T-helper 17 cell (primary cell): ENCODE results near the gene PARP1. TPM values are rescaled to one million over a fixed set of nuclear protein-coding genes. Genes with fewer than 3 reads are reported as not detected.

ENCODE experiments used
- ATAC-seq: fragments of 150-1000 bp; cut with Tn5 transposase; 2 replicates; pipeline ENCODE4 v1.10.0; 2021; ENCODE audit warnings: mild to moderate bottlenecking, moderate library complexity
- DNase-seq, 3 donors: peaks; one replicate each; pipeline versions ENCODE4 v3.0.0 to v3.0.0-alpha.2; 2020 to 2021
- H3K9me3 ChIP-seq: one replicate; pipeline ENCODE4 v1.7.0; 2013; ENCODE audit warnings: low read length, mild to moderate bottlenecking; ENCODE audit not compliant: control insufficient read depth, poor library complexity, severe bottlenecking
- H3K27ac Mint-ChIP-seq: one replicate; pipeline ENCODE4 v1.8.0; 2022; ENCODE audit warnings: mild to moderate bottlenecking, moderate library complexity, mixed read lengths
- H3K27me3 Mint-ChIP-seq: one replicate; pipeline ENCODE4 v1.8.0; 2022; ENCODE audit warnings: mixed read lengths
- H3K36me3 Mint-ChIP-seq: one replicate; pipeline ENCODE4 v1.8.0; 2022; ENCODE audit warnings: low read depth, mixed read lengths
- H3K4me1 Mint-ChIP-seq: one replicate; pipeline ENCODE4 v1.8.0; 2022; ENCODE audit warnings: mild to moderate bottlenecking, mixed read lengths
- H3K4me3 Mint-ChIP-seq: one replicate; pipeline ENCODE4 v1.8.0; 2022; ENCODE audit warnings: mild to moderate bottlenecking, moderate library complexity, mixed read lengths
- total RNA-seq, 4 donors: library from RNA in 2 of 4; stranded (reverse) in 2 of 4; gene quantifications; one replicate each; pipeline ENCODE4 v1.2.3 and lab custom pipeline; 2022 to 2026

PARP1 gene
- total RNA-seq, 2 donors from 2014 or later: 84.2 to 87.3 TPM

- ATAC-seq (no peak), DNase-seq (no peak)
- H3K4me3 Mint-ChIP-seq: no peak overlapping the region
- no peak overlapping the region for H3K27ac Mint-ChIP-seq
- H3K27me3 Mint-ChIP-seq: no peaks in the 10 kb centered on the region
- no peaks in the 10 kb centered on the region for H3K9me3 ChIP-seq
- H3K4me1 Mint-ChIP-seq: peaks cover 7% of the 10 kb centered on the region
- H3K36me3 Mint-ChIP-seq: peaks cover 18% of the 10 kb centered on the region
Observed at GRCh38 chr1:226371866-226372490, 35.9 kb downstream of the PARP1 start.

DNA sequence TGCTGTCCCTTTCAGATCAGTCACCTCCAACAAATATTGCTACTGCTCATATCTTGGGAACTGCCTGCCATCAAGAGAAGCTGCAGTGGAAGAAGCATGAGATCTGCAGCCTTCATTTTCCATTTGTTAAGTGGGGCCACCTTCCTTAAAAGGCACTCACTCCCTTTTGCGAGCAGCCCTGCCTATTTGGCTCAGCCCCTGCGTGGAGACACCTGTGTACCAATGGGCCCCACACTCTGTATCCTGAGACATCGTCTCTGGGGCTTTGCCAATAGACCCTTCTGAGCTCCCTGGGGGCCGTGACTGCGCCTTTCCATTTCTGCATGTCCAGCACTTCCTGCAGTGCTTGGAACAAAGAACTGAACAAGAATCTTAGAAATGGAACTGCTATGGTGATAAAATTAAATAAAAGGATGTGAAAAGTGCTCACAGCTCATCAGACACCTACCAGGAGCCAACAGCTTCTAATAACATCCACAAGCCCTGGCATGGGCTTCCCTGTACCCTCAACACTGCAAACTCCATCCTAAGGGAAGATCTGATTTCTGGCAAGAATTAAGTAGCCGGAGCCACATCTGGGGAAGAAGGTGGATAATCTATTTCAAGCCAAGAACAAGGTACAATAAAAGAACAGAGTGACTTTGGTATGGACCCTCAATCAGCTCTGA lies 36.7 kb downstream of the PARP1 start:
- Mint-ChIP-seq H3K4me3 (no peak overlapping the region), H3K27ac (no peak overlapping the region), H3K27me3 (no peaks in the 10 kb centered on the region), H3K36me3 (peaks cover 14% of the 10 kb centered on the region), H3K4me1 (peaks cover 7% of the 10 kb centered on the region)
- DNase-seq: no peak
- ATAC-seq: no peak
- no peaks in the 10 kb centered on the region for H3K9me3 ChIP-seq

DNA sequence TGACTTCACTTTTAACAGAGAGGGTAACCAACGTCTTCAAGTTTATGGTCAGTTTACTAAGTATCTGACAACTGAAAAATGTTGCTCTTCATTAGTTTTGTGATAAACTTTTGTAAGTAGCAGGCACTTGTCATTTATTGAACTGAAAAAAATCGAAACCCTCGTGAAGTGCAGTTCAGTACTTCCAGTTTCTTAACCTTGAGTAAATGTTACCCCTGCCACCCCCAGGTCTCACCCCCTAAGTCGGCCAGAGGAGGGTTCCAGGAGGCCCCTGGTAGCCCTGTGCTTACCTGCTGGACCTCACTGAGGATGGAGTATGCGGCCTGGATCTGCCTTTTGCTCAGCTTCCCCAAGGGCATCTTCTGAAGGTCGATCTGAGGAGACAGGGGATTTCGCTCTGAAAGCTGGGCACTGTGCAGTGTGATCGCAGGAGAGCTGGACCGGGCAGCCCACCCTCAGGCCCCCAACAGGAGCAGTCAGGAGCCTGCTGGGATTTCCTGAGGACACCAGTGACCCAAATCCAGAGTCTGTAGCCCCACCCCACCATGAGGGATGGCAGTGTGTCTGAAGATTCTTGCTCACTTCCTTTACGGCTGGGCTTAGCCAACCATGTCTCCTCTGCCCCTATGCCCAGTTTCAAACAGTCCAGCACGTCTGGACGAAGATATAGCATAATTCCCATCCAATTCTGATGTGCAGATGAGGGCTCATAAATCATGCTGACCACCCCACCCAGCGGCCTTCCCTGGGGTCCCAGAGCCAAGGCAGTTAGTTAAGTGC lies 37.6 kb downstream of the PARP1 start:
- ATAC-seq (no peak), DNase-seq (no peak)
- Mint-ChIP-seq H3K27ac (no peak overlapping the region), H3K36me3 (peaks cover 14% of the 10 kb centered on the region), H3K27me3 (no peaks in the 10 kb centered on the region), H3K4me3 (no peak overlapping the region), H3K4me1 (peaks cover 7% of the 10 kb centered on the region)
- no peaks in the 10 kb centered on the region for H3K9me3 ChIP-seq

GRCh38 chr1:226369110-226369509 lies 38.8 kb downstream of the PARP1 start:
- no peaks in the 10 kb centered on the region for H3K27me3 Mint-ChIP-seq
- DNase-seq (no peak), ATAC-seq (no peak)
- no peaks in the 10 kb centered on the region for H3K9me3 ChIP-seq
- no peak overlapping the region for H3K27ac Mint-ChIP-seq
- peaks cover 7% of the 10 kb centered on the region for H3K4me1 Mint-ChIP-seq
- H3K4me3 Mint-ChIP-seq: no peak overlapping the region
- peaks cover 12% of the 10 kb centered on the region for H3K36me3 Mint-ChIP-seq

DNA sequence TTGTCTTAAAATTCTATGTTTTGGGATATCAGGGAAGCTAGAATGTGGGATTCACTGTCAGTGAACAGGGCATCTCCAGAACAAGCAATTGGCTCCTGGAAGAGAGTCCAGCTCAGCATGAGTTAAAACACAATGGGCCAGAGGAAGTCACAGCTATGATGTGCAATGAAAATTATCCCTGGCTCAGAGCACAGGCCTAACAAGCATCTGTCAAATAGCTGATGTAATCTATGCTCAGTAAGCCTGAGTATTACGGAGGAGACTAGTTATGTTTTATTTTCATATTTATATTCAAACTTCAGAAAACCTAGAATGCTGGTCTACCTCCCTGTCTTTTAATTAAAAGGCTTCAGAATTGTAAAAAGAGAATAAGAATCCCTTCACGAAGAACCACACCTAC lies 41.6 kb downstream of the PARP1 start:
- no peaks in the 10 kb centered on the region for H3K9me3 ChIP-seq
- peaks cover 5% of the 10 kb centered on the region for H3K36me3 Mint-ChIP-seq
- ATAC-seq (no peak), DNase-seq (no peak)
- no peaks in the 10 kb centered on the region for H3K27me3 Mint-ChIP-seq
- H3K27ac Mint-ChIP-seq: no peak overlapping the region
- H3K4me3 Mint-ChIP-seq: no peak overlapping the region
- H3K4me1 Mint-ChIP-seq: no peaks in the 10 kb centered on the region

GRCh38 chr1:226365831-226366231 lies 42.1 kb downstream of the PARP1 start:
- no peak overlapping the region for H3K4me3 Mint-ChIP-seq
- H3K36me3 Mint-ChIP-seq: peaks cover 5% of the 10 kb centered on the region
- ATAC-seq: no peak
- H3K27me3 Mint-ChIP-seq: no peaks in the 10 kb centered on the region
- no peaks in the 10 kb centered on the region for H3K4me1 Mint-ChIP-seq
- no peak for DNase-seq
- H3K9me3 ChIP-seq: no peaks in the 10 kb centered on the region
- H3K27ac Mint-ChIP-seq: no peak overlapping the region

GRCh38 chr1:226364901-226365565 lies 42.9 kb downstream of the PARP1 start:
- H3K27ac Mint-ChIP-seq: no peak overlapping the region
- H3K4me3 Mint-ChIP-seq: no peak overlapping the region
- no peaks in the 10 kb centered on the region for H3K4me1 Mint-ChIP-seq
- DNase-seq (no peak), ATAC-seq (no peak)
- no peaks in the 10 kb centered on the region for H3K9me3 ChIP-seq
- peaks cover 5% of the 10 kb centered on the region for H3K36me3 Mint-ChIP-seq
- no peaks in the 10 kb centered on the region for H3K27me3 Mint-ChIP-seq

GRCh38 chr1:226364514-226364899 lies 43.4 kb downstream of the PARP1 start:
- DNase-seq (no peak), ATAC-seq (no peak)
- Mint-ChIP-seq H3K36me3 (peaks cover 5% of the 10 kb centered on the region), H3K4me3 (no peak overlapping the region), H3K4me1 (no peaks in the 10 kb centered on the region), H3K27me3 (no peaks in the 10 kb centered on the region), H3K27ac (no peak overlapping the region)
- H3K9me3 ChIP-seq: no peaks in the 10 kb centered on the region

GRCh38 chr1:226363801-226364513 lies 43.9 kb downstream of the PARP1 start:
- no peaks in the 10 kb centered on the region for H3K27me3 Mint-ChIP-seq
- no peak overlapping the region for H3K4me3 Mint-ChIP-seq
- H3K36me3 Mint-ChIP-seq: peaks cover 5% of the 10 kb centered on the region
- no peak for ATAC-seq
- no peak for DNase-seq
- H3K4me1 Mint-ChIP-seq: no peaks in the 10 kb centered on the region
- H3K9me3 ChIP-seq: no peaks in the 10 kb centered on the region
- H3K27ac Mint-ChIP-seq: no peak overlapping the region

DNA sequence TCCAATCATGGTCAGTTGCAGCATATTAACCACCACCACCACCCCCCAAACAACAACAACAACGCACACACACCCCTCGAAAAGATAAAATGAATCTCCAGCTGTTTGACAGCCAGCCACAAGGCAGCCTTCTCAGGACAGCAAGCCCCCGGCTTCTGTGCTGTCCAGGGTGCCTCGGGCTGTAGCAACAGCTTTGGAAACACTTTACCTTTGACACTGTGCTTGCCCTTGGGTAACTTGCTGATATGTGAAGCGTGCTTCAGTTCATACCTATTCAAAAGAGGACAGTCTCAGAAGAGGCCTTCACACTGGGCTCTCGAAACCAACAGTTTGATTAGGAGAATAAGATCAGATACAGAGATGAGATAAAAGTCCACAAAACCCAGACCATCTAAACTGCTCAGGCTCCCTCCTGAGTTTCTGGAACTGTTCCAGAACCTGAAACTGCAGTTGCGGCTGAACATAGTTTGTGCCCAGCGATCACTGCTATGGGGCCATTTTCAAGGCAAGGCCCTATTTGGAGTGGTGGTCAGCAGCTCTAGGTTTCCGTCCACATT lies 44.9 kb downstream of the PARP1 start:
- no peak overlapping the region for H3K27ac Mint-ChIP-seq
- no peaks in the 10 kb centered on the region for H3K27me3 Mint-ChIP-seq
- DNase-seq: no peak

DNA sequence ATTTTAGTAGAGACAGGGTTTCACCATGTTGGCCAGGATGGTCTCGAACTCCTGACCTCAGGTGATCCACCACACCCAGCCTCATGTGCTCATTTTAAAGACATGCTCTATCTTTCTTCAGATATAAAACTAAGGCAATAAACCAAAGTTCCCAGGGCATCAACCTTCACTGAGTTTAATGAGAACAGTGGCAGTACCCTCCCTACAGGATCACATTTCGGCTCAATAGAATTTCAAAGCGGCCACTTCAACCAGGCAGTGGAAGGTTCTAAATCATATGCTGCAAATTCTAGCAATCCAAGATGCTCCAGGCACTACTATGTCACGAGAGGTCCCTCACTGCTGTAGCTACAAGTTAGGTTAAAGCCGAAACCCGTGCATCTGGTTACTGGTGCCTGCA lies 45.5 kb downstream of the PARP1 start:
- DNase-seq (no peak), ATAC-seq (no peak)
- H3K4me3 Mint-ChIP-seq: no peak overlapping the region
- H3K4me1 Mint-ChIP-seq: no peaks in the 10 kb centered on the region
- no peak overlapping the region for H3K27ac Mint-ChIP-seq
- H3K9me3 ChIP-seq: no peaks in the 10 kb centered on the region
- no peaks in the 10 kb centered on the region for H3K27me3 Mint-ChIP-seq
- H3K36me3 Mint-ChIP-seq: peaks cover under 1% of the 10 kb centered on the region

More for the DNA sequence above, 44.9 kb downstream of the PARP1 start:
- Mint-ChIP-seq H3K4me3 (no peak overlapping the region), H3K4me1 (no peaks in the 10 kb centered on the region), H3K36me3 (peaks cover 5% of the 10 kb centered on the region)
- no peaks in the 10 kb centered on the region for H3K9me3 ChIP-seq
- no peak for ATAC-seq

DNA sequence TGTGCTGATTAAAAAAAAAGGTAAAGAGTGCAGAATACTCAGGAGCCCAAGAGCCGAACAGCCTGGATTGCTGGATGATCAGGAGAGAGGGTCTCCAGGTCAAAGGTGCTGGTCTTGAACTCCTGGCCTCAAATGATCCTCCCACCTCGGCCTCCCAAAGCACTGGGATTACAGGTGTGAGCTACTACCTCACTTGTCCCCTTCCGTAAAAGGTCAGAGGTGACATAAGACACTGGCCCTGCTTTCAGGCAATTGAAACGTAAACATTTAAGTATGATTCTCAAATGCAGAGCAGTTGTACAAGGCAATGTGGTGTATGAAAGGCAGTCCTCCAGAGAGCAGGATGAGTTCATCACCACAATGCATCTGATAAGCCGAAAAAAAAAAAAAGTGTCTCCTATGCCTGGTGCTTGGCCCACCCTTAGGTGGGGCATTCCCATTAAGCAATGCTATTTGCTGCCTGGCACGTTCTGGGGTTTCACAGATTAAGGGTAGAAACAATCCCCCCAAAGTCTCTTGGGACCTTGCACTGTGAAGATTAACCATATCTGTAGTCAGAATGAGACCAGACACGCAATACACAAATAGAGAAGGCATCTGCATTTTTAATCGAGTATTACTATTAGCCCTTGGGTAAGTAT lies 47.7 kb downstream of the PARP1 start:
- no peaks in the 10 kb centered on the region for H3K36me3 Mint-ChIP-seq

More for the DNA sequence above, 47.7 kb downstream of the PARP1 start:
- Mint-ChIP-seq H3K27ac (no peak overlapping the region), H3K4me1 (peaks cover 4% of the 10 kb centered on the region), H3K27me3 (no peaks in the 10 kb centered on the region), H3K4me3 (no peak overlapping the region)
- no peak for ATAC-seq
- no peaks in the 10 kb centered on the region for H3K9me3 ChIP-seq
- DNase-seq: no peak
